VCaP (cell line): ENCODE data around the gene SMG1.
"Not testable (repeated sequence)": the region's sequence is repeated elsewhere in the genome, so short reads cannot be mapped to it uniquely, and the experiment has no call there.

Source experiments
- H3K27ac ChIP-seq: fragments of 450-650 bp; 2 replicates; pipeline ENCODE4 v1.5.1; 2017
- CTCF ChIP-seq: fragments of 450-650 bp; conservative IDR thresholded peaks from 2 replicates; pipeline ENCODE4 v1.5.1; 2017; ENCODE audit warnings: mild to moderate bottlenecking, moderate library complexity

SMG1 gene

GRCh38 chr16:18931756-18932155, 5.5 kb upstream of the SMG1 start:
- no peak overlapping the region for H3K27ac ChIP-seq
- TF ChIP-seq CTCF = no peak

- H3K27ac ChIP-seq = not testable (repeated sequence)
Observed at GRCh38 chr16:18930095-18930494, 3.9 kb upstream of the SMG1 start.

- H3K27ac ChIP-seq = not testable (repeated sequence)
Observed at GRCh38 chr16:18928073-18928472, 1.9 kb upstream of the SMG1 start.

GRCh38 chr16:18925215-18925985, 808 bp downstream of the SMG1 start:
- H3K27ac ChIP-seq = peak overlapping the region; percentile 80

- peak overlapping the region; percentile 80 for H3K27ac ChIP-seq
Observed at GRCh38 chr16:18923935-18924334, 2.3 kb downstream of the SMG1 start.

GRCh38 chr16:18923124-18923523, 3.1 kb downstream of the SMG1 start:
- not testable (repeated sequence) for H3K27ac ChIP-seq

GRCh38 chr16:18909585-18909984, 16.6 kb downstream of the SMG1 start:
- not testable (repeated sequence) for H3K27ac ChIP-seq

GRCh38 chr16:18908716-18909115, 17.5 kb downstream of the SMG1 start:
- H3K27ac ChIP-seq = not testable (repeated sequence)

- H3K27ac ChIP-seq = not testable (repeated sequence)
Observed at GRCh38 chr16:18902778-18903177, 23.4 kb downstream of the SMG1 start.

GRCh38 chr16:18902044-18902443, 24.2 kb downstream of the SMG1 start:
- H3K27ac ChIP-seq = not testable (repeated sequence)

GRCh38 chr16:18901194-18901593, 25.0 kb downstream of the SMG1 start:
- not testable (repeated sequence) for H3K27ac ChIP-seq

- 0 out of 2 replicates have a peak overlapping the region, but pooled peaks have one; percentile 71 for H3K27ac ChIP-seq
Observed at GRCh38 chr16:18884456-18884855, 41.8 kb downstream of the SMG1 start.

GRCh38 chr16:18877734-18878133, 48.5 kb downstream of the SMG1 start:
- H3K27ac ChIP-seq = not testable (repeated sequence)

- H3K27ac ChIP-seq = not testable (repeated sequence)
Observed at GRCh38 chr16:18877259-18877658, 48.9 kb downstream of the SMG1 start.

GRCh38 chr16:18876301-18876700, 49.9 kb downstream of the SMG1 start:
- not testable (repeated sequence) for H3K27ac ChIP-seq

- H3K27ac ChIP-seq = not testable (repeated sequence)
Observed at GRCh38 chr16:18869043-18869771, 57.0 kb downstream of the SMG1 start.

GRCh38 chr16:18866277-18866823, 59.9 kb downstream of the SMG1 start:
- not testable (repeated sequence) for H3K27ac ChIP-seq

GRCh38 chr16:18862891-18863290, 63.3 kb downstream of the SMG1 start:
- H3K27ac ChIP-seq = not testable (repeated sequence)
